Loucy (cell line): Measurements from ENCODE around the gene PRKAG3.

Experiments
- H2AFZ ChIP-seq: fragments of 200-600 bp; sonication (generic); 2 replicates; pipeline ENCODE4 v1.6.0; 2016; ENCODE audit warnings: antibody characterized with exemption, mild to moderate bottlenecking, low read length, moderate library complexity
- H3F3A ChIP-seq: fragments of 200-600 bp; 2 replicates; pipeline ENCODE4 v1.6.0; 2016; ENCODE audit warnings: antibody characterized with exemption, low read depth, mild to moderate bottlenecking
- H3K27me3 ChIP-seq: fragments of 200-600 bp; sonication (generic); 2 replicates; pipeline ENCODE4 v1.6.1; 2014; ENCODE audit warnings: low read length, mild to moderate bottlenecking; ENCODE audit not compliant: insufficient read depth, poor library complexity, severe bottlenecking
- H3K36me3 ChIP-seq: fragments of 200-600 bp; sonication (generic); 2 replicates; pipeline ENCODE4 v1.6.1; 2016; ENCODE audit warnings: low read length; ENCODE audit not compliant: insufficient read depth
- H3K4me1 ChIP-seq: fragments of 200-600 bp; sonication (generic); 2 replicates; pipeline ENCODE4 v1.5.1; 2014; ENCODE audit warnings: low read length, mild to moderate bottlenecking; ENCODE audit not compliant: insufficient read depth, poor library complexity, severe bottlenecking
- H3K4me2 ChIP-seq: fragments of 200-600 bp; sonication (generic); 2 replicates; pipeline ENCODE4 v1.6.0; 2014; ENCODE audit warnings: antibody characterized with exemption, low read length, low read depth, mild to moderate bottlenecking; ENCODE audit not compliant: poor library complexity, severe bottlenecking
- H3K4me3 ChIP-seq: fragments of 200-600 bp; sonication (generic); 2 replicates; pipeline ENCODE4 v1.5.1; 2014; ENCODE audit warnings: low read length, mild to moderate bottlenecking, mixed read lengths; ENCODE audit not compliant: poor library complexity, severe bottlenecking
- H3K79me2 ChIP-seq: fragments of 200-600 bp; sonication (generic); 2 replicates; pipeline ENCODE4 v1.6.1; 2014; ENCODE audit warnings: low read length; ENCODE audit not compliant: insufficient read depth
- H3K9ac ChIP-seq: fragments of 200-600 bp; sonication (generic); 2 replicates; pipeline ENCODE4 v1.6.0; 2014; ENCODE audit warnings: mild to moderate bottlenecking, low read depth, low read length, moderate library complexity; ENCODE audit not compliant: poor library complexity, severe bottlenecking
- H3K9me2 ChIP-seq: fragments of 200-600 bp; sonication (generic); replicated peaks from 2 replicates; pipeline ENCODE4 v1.6.1; 2016; ENCODE audit warnings: low read depth, low read length, mixed read lengths
- H3K9me3 ChIP-seq: fragments of 200-600 bp; sonication (generic); 2 replicates; pipeline ENCODE4 v1.6.1; 2014; ENCODE audit warnings: mild to moderate bottlenecking, antibody characterized with exemption, low read length, low read depth; ENCODE audit not compliant: insufficient read depth
- H4K20me1 ChIP-seq: fragments of 200-600 bp; sonication (generic); 2 replicates; pipeline ENCODE4 v1.6.0; 2014; ENCODE audit warnings: antibody characterized with exemption, low read length, mild to moderate bottlenecking; ENCODE audit not compliant: insufficient read depth, poor library complexity, severe bottlenecking
- EZH2phosphoT487 ChIP-seq: fragments of 200-600 bp; IDR thresholded peaks from 2 replicates; pipeline ENCODE4 v1.6.1; 2018; ENCODE audit warnings: antibody characterized with exemption, mild to moderate bottlenecking, moderate library complexity, borderline replicate concordance
- TF ChIP-seq, protein P1 (sequence below): fragments of 200-600 bp; sonication (generic); conservative IDR thresholded peaks from 2 replicates; pipeline ENCODE4 v1.5.1; 2014; ENCODE audit warnings: mild to moderate bottlenecking, antibody characterized with exemption, low read length

Gene PRKAG3

DNA sequence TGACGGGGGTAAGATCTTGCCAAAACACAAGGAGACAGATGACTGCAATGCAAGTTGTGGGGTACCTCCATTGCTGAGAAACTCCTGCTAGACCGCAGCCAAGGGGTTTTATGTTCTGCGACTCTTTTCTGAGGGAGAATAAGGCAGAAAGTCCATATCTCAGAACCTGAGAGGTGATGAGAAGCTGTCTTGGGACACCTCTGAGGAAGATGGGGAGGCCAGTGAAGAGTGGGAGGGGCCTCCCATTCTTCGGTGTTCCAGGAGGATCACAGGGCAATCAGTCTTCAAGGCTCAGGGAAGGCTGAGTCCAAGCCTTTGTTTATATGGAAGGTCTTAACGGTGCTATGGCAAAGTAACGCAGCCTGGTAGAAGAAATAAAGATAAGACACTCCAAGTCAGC is 31.6 kb downstream of the PRKAG3 start:
- Histone ChIP-seq H3K27me3 (peaks cover 6% of the 10 kb centered on the region), H3K4me2 (no peak overlapping the region), H3K4me3 (no peak overlapping the region), H3F3A (no peaks in the 10 kb centered on the region), H2AFZ (no peak overlapping the region), H3K36me3 (no peaks in the 10 kb centered on the region), H3K9me3 (no peaks in the 10 kb centered on the region), H3K9me2 (no peaks in the 10 kb centered on the region), H3K4me1 (no peaks in the 10 kb centered on the region), H3K79me2 (no peaks in the 10 kb centered on the region), H3K9ac (no peak overlapping the region), H4K20me1 (no peaks in the 10 kb centered on the region)
- no peak for TF ChIP-seq EZH2phosphoT487
- TF ChIP-seq, protein P1, sequence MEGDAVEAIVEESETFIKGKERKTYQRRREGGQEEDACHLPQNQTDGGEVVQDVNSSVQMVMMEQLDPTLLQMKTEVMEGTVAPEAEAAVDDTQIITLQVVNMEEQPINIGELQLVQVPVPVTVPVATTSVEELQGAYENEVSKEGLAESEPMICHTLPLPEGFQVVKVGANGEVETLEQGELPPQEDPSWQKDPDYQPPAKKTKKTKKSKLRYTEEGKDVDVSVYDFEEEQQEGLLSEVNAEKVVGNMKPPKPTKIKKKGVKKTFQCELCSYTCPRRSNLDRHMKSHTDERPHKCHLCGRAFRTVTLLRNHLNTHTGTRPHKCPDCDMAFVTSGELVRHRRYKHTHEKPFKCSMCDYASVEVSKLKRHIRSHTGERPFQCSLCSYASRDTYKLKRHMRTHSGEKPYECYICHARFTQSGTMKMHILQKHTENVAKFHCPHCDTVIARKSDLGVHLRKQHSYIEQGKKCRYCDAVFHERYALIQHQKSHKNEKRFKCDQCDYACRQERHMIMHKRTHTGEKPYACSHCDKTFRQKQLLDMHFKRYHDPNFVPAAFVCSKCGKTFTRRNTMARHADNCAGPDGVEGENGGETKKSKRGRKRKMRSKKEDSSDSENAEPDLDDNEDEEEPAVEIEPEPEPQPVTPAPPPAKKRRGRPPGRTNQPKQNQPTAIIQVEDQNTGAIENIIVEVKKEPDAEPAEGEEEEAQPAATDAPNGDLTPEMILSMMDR: no peak

DNA sequence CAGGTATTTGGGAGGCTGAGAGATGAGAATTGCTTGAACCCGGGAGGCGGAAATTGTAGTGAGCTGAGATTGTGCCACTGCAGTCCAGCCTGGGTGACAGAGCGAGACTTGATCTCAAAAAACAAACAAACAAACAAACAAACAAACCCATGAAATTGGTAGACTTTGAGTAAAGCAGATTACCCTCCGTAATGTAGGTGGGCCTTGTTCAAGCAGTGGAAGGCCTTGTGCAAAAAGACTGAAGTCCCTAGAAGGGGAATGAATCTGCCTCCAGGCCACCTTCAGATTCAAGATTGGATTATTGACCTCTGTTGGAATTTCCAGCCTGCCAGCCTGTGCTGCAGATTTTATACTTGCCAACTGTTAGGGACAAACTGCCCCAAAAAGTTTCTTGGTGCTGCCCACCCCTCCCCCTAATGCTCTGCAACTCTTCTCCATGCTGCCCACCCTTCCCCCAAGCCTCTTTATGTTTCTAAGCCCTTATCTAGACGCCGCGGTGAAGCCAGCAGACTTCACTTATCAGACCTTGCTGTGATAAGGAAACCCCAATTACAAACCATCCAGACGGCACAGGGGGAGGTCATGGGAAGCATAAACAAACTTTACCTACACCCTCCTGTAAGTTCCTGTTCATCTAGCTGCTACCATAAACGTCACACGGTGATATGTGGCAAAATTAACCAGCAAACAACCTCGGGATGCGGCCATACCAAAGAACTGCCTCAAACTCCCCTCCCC is 32.7 kb downstream of the PRKAG3 start:
- Histone ChIP-seq H3K36me3 (no peaks in the 10 kb centered on the region), H3K79me2 (no peaks in the 10 kb centered on the region), H3K27me3 (peaks cover 4% of the 10 kb centered on the region), H4K20me1 (no peaks in the 10 kb centered on the region), H3K4me3 (no peak overlapping the region), H3K4me1 (no peaks in the 10 kb centered on the region), H3F3A (no peaks in the 10 kb centered on the region), H3K4me2 (no peak overlapping the region), H3K9ac (no peak overlapping the region), H3K9me3 (no peaks in the 10 kb centered on the region), H2AFZ (no peak overlapping the region), H3K9me2 (no peaks in the 10 kb centered on the region)
- TF ChIP-seq, protein P1: no peak
- no peak for TF ChIP-seq EZH2phosphoT487

DNA sequence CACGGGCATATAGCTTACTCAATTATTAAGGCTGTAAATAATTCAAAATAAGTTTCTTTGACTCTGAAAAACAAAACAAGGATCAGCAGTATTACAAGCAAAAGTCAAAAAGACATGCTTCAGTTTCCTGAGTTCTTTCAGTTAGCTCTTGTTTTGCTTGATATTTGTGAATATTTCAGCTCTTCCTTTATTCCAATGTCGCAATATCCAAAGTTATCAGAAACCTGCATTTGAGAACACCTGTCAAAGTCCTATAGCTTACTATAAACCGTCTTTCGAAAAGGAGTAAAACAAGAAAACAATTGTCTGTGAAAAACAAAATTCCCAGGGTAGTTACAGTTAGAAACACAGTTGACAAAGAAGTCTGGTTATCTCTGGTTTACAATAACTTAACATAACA is 34.9 kb downstream of the PRKAG3 start:
- Histone ChIP-seq H3K4me1 (no peaks in the 10 kb centered on the region), H3F3A (no peaks in the 10 kb centered on the region), H4K20me1 (no peaks in the 10 kb centered on the region), H3K36me3 (no peaks in the 10 kb centered on the region), H3K9ac (no peak overlapping the region), H3K4me2 (no peak overlapping the region), H3K9me3 (no peaks in the 10 kb centered on the region), H3K4me3 (no peak overlapping the region), H3K9me2 (no peaks in the 10 kb centered on the region), H2AFZ (no peak overlapping the region), H3K79me2 (no peaks in the 10 kb centered on the region), H3K27me3 (peaks cover 4% of the 10 kb centered on the region)
- TF ChIP-seq, protein P1: no peak
- no peak for TF ChIP-seq EZH2phosphoT487
